ENCODE data around the gene EXOSC6.
"Not testable (repeated sequence)": the region's sequence is repeated elsewhere in the genome, so short reads cannot be mapped to it uniquely, and the experiment has no call there.

EXOSC6 gene

DNA sequence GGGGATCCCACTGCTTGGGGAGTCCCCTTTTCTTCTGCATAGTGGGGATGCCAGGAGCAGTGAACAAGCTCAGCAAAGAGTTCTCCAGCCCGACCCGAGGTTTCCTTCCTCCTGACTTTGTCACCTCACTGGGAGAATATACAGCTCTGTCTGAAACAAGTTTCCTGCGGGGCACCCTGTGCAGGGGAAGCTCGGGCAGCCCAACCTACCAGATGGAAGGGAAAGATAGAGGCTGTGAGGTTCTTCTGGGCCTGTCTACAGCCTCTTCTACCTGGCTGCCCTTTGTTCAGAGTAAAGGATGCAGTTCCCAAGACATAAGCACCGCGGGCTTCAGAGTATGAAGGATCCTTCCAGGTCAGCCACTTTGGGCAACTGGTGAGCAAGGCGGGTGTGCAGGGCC lies 54.1 kb downstream of the EXOSC6 start:
- not testable (repeated sequence) for DNase-seq
